Esophagus muscularis mucosa (tissue), 4 donors: ENCODE results near the gene RADIL. TPM values are rescaled to one million over a fixed set of nuclear protein-coding genes. Genes with fewer than 3 reads are reported as not detected.

Source experiments
- DNase-seq: peaks from one replicate; pipeline ENCODE4 v3.0.0-alpha.2; 2017; ENCODE audit errors: extremely low spot score
- H3K27ac ChIP-seq, 4 donors: fragments of 200-600 bp; sonication (generic); replicated peaks in 1 of 4; 1 replicate in 3 of 4; 2 replicates in 1 of 4; pipeline ENCODE4 v1.5.1; 2016 to 2019; ENCODE audit warnings: mild to moderate bottlenecking in 1 of 4
- H3K27me3 ChIP-seq, 4 donors: fragments of 200-600 bp; sonication (generic); one replicate each; pipeline versions ENCODE4 v1.5.1 to v1.6.0; 2016 to 2019
- H3K36me3 ChIP-seq, 4 donors: fragments of 200-600 bp; sonication (generic); one replicate each; pipeline ENCODE4 v1.5.1; 2016 to 2019
- H3K4me1 ChIP-seq, 4 donors: fragments of 200-600 bp; sonication (generic); one replicate each; pipeline ENCODE4 v1.5.1; 2016 to 2019
- H3K4me3 ChIP-seq, 4 donors: fragments of 200-600 bp; sonication (generic); 1 replicate in 2 of 4; 2 replicates in 2 of 4; pipeline ENCODE4 v1.5.1; 2016 to 2019; ENCODE audit warnings: mild to moderate bottlenecking in 4 of 4, moderate library complexity in 1 of 4
- H3K9me3 ChIP-seq, 4 donors: fragments of 200-600 bp; sonication (generic); 1 replicate in 3 of 4; 2 replicates in 1 of 4; pipeline ENCODE4 v1.5.1; 2016 to 2019
- EP300 ChIP-seq: sonication (generic); formaldehyde crosslinking; IDR thresholded peaks from one replicate; pipeline ENCODE4 v1.6.1; 2017; ENCODE audit warnings: antibody characterized with exemption
- POLR2A ChIP-seq: fragments of 450-650 bp; IDR thresholded peaks from one replicate; pipeline ENCODE4 v1.6.1; 2017; ENCODE audit warnings: antibody characterized with exemption, moderate library complexity, mild to moderate bottlenecking, low read depth
- POLR2AphosphoS5 ChIP-seq, 2 donors: sonication (generic); formaldehyde crosslinking; IDR thresholded peaks; one replicate each; pipeline ENCODE4 v1.6.1; 2017; ENCODE audit warnings: antibody characterized with exemption in 2 of 2
- WGBS: methylation state at CpG from one replicate; pipeline ENCODE4 v1.1.5; 2018; 5-methylcytosine and 5-hydroxymethylcytosine counted together
- intact Hi-C: fragments of 100-400 bp; cut with DNase I; formaldehyde crosslinking; loops from one replicate; pipeline ENCODE4 v1.15.1; 2023
- total RNA-seq, 4 donors: library from RNA; depleted of rRNA; stranded (reverse); fragments of >200 nt; gene quantifications; one replicate each; pipeline versions ENCODE4 v1.1.0 to v1.2.1, GENCODE V29; 2016
- TF ChIP-seq, protein P1 (sequence below), 3 experiments: fragments of 200-600 bp in 2 of 3; fragments of 450-650 bp in 1 of 3; sonication (generic) in 2 of 3; IDR thresholded peaks; one replicate each; pipeline ENCODE4 v1.5.1; 2017 to 2019; ENCODE audit warnings: antibody characterized with exemption in 3 of 3, mild to moderate bottlenecking in 2 of 3, moderate library complexity in 1 of 3

Gene RADIL
- total RNA-seq, 4 donors from 2014 or later: 6.5 to 12.9 (median 12.1) TPM

- intact Hi-C loops: loop anchor here (5.0 kb wide), 1 partner anchor 288 kb away; no protein-coding TSS in a partner anchor
- Histone ChIP-seq H3K9me3 (no peaks in the 10 kb centered on the region), H3K4me1 (peaks cover 6 to 20% (median 13%) of the 10 kb centered on the region in 4 donors), H3K4me3 (no peak overlapping the region), H3K36me3 (peaks cover 0 to 6% (median 2%) of the 10 kb centered on the region in 4 donors), H3K27ac (no peak overlapping the region), H3K27me3 (peaks cover 0 to 19% (median 0%) of the 10 kb centered on the region in 4 donors)
- DNase-seq: no peak
- TF ChIP-seq EP300: no peak
- TF ChIP-seq, protein P1, sequence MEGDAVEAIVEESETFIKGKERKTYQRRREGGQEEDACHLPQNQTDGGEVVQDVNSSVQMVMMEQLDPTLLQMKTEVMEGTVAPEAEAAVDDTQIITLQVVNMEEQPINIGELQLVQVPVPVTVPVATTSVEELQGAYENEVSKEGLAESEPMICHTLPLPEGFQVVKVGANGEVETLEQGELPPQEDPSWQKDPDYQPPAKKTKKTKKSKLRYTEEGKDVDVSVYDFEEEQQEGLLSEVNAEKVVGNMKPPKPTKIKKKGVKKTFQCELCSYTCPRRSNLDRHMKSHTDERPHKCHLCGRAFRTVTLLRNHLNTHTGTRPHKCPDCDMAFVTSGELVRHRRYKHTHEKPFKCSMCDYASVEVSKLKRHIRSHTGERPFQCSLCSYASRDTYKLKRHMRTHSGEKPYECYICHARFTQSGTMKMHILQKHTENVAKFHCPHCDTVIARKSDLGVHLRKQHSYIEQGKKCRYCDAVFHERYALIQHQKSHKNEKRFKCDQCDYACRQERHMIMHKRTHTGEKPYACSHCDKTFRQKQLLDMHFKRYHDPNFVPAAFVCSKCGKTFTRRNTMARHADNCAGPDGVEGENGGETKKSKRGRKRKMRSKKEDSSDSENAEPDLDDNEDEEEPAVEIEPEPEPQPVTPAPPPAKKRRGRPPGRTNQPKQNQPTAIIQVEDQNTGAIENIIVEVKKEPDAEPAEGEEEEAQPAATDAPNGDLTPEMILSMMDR (IDR thresholded peaks at IDR 0.05): no peak
- 89% methylated on average over 5 of the region's 39 CpGs for WGBS
Observed at GRCh38 chr7:4799508-4800268, 83.8 kb downstream of the RADIL start.

GRCh38 chr7:4798706-4799235 lies 84.7 kb downstream of the RADIL start:
- H3K4me3 ChIP-seq: no peak overlapping the region
- no peak for TF ChIP-seq POLR2AphosphoS5 (IDR thresholded peaks at IDR 0.05)
- TF ChIP-seq, protein P1 (IDR thresholded peaks at IDR 0.05): no peak
- no peak for TF ChIP-seq POLR2A
- no peak for TF ChIP-seq EP300
- no peak overlapping the region for H3K27ac ChIP-seq
- peaks cover 6 to 20% (median 13%) of the 10 kb centered on the region in 4 donors for H3K4me1 ChIP-seq
- peaks cover 0 to 9% (median 3%) of the 10 kb centered on the region in 4 donors for H3K36me3 ChIP-seq
- intact Hi-C loops: loop anchor here (5.0 kb wide), 1 partner anchor 289 kb away; no protein-coding TSS in a partner anchor
- DNase-seq: no peak
- no peaks in the 10 kb centered on the region for H3K9me3 ChIP-seq
- WGBS: 83% methylated on average over 15 of the region's 15 CpGs
- H3K27me3 ChIP-seq: peaks cover 0 to 16% (median 0%) of the 10 kb centered on the region in 4 donors

DNA sequence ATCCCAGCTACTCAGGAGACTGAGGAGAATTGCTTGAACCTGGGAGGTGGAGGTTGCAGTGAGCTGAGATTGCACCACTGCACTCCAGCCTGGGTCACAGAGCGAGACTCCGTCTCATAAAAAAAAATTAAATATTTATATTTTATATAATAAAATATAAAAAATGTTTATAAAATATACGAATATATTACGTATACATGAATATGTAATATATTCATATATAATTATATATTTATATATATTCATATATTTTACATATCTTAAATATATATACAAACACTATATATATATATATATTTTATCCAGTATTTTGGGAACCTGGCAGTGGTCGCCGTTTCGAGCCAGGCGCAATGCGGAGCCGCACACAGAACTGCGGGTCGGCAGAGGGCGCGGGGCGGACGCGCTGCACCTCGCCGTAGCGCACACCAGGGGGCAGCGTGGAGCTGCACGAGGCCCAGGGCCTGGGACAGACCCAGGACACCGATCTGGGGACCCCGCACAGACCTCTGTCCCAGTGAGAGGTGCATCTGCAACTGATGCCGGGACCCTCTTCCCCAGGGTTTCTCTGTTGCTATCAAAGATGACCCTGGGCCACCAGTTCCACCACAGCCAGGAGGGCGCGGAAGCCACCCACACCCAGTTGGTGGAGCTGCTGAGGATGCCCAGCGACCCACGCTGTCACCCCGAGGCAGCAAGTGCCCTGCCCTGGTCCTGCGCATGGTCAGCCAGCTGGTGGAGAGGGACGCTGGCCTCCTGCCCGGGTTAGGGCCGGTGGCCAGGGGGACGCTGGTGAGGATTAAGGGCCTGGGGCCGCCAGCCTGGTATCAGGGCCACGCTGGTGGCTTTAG lies 85.4 kb downstream of the RADIL start:
- TF ChIP-seq POLR2A (no peak), POLR2AphosphoS5 (IDR thresholded peaks at IDR 0.05) (peak; percentile 12 to 21), EP300 (no peak)
- TF ChIP-seq, protein P1 (IDR thresholded peaks at IDR 0.05): peak; percentile 75 to 91 (median 83)
- peaks cover 10 to 24% (median 17%) of the 10 kb centered on the region in 4 donors for H3K4me1 ChIP-seq
- H3K4me3 ChIP-seq: no peak overlapping the region
- no peak overlapping the region for H3K27ac ChIP-seq
- no peak for DNase-seq
- peaks cover 0 to 14% (median 3%) of the 10 kb centered on the region in 4 donors for H3K36me3 ChIP-seq
- H3K27me3 ChIP-seq: peaks cover 0 to 11% (median 0%) of the 10 kb centered on the region in 4 donors
- no peaks in the 10 kb centered on the region for H3K9me3 ChIP-seq
- intact Hi-C loops: loop anchor here (5.0 kb wide), 1 partner anchor 289 kb away; no protein-coding TSS in a partner anchor
- 23% methylated on average over 25 of the region's 37 CpGs for WGBS

DNA sequence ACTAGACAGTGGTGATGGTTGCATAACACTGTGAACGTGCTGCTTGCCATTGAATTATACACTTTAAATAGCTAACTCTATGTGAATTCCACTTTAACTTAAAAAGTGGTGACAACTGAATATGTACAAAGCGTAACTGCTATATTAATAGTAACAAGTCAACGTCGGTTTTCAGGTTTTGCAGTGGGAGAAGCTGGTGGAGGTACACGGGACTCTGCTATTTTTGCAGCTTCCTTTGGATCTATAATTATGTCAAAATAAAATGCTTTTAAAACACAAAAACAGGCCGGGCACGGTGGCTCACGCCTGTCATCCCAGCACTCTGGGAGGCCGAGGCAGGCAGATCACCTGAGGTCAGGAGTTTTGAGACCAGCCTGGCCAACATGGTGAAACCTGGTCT lies 87.1 kb downstream of the RADIL start:
- peaks cover 10 to 40% (median 33%) of the 10 kb centered on the region in 4 donors for H3K4me1 ChIP-seq
- intact Hi-C loops: loop anchor here (5.0 kb wide), 1 partner anchor 291 kb away; no protein-coding TSS in a partner anchor
- no peak for DNase-seq
- no peak overlapping the region for H3K27ac ChIP-seq
- peaks cover 0 to 29% (median 7%) of the 10 kb centered on the region in 4 donors for H3K36me3 ChIP-seq
- H3K9me3 ChIP-seq: no peaks in the 10 kb centered on the region
- 93% methylated on average over 9 of the region's 9 CpGs for WGBS
- no peak overlapping the region for H3K4me3 ChIP-seq
- TF ChIP-seq, protein P1 (IDR thresholded peaks at IDR 0.05): no peak
- no peak for TF ChIP-seq POLR2AphosphoS5 (IDR thresholded peaks at IDR 0.05)
- no peak for TF ChIP-seq EP300
- no peak for TF ChIP-seq POLR2A
- no peaks in the 10 kb centered on the region for H3K27me3 ChIP-seq
